Superior temporal gyrus (tissue), 1 donor: ENCODE results near the gene CPN2.

Source experiments
- DNase-seq: peaks from one replicate; pipeline ENCODE4 v3.0.0-alpha.2; 2016; ENCODE audit errors: extremely low spot score

CPN2 gene

DNA sequence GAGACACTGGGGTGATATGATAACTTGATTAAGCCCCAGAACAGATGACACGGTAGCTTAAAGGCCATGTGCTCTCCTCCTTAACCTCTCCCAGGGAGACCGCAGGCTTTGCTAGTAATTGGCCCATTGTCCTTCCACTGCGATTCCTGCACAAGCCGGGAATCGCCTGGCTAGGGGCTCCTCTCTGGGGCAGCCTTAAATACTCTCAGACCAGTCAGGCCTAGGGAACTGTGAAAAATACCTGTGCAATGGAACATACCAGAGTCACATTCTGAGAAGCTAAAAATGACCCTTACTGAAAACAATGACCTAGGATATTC, 56.3 kb downstream of the CPN2 start:
- DNase-seq, result no peak

DNA sequence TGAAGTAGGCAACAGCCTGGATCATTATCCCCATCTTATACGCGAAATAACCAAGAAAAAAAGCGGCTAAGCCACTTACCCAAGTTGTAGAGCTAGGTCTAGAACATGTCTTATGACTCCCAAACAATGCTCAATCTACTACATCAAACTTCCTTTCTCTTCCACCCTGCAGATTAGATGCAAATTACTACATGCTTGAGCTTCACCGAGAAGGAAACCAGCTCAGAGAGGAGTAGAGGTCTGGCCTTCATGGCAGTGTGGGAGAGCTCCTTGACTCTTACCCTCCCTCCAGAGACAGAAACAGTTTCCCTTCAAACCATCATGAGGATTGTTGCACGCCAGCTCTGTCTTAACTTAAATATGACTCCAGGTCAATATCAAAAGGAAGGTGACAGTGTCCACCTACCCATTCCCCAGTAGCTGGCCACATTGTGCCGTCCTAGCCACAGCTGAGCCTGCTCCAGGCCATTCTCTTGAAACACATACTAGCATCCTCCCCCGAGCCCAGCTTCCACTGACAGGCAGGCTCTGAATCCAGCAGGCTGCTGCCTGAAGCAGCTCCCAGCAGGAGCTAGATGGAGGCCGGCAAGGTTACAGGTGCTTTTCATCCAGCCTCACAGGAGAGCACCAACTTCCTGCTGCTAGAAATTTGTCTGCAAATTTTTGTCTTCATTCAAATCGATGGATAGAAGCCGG, 56.8 kb downstream of the CPN2 start:
- no peak for DNase-seq

DNA sequence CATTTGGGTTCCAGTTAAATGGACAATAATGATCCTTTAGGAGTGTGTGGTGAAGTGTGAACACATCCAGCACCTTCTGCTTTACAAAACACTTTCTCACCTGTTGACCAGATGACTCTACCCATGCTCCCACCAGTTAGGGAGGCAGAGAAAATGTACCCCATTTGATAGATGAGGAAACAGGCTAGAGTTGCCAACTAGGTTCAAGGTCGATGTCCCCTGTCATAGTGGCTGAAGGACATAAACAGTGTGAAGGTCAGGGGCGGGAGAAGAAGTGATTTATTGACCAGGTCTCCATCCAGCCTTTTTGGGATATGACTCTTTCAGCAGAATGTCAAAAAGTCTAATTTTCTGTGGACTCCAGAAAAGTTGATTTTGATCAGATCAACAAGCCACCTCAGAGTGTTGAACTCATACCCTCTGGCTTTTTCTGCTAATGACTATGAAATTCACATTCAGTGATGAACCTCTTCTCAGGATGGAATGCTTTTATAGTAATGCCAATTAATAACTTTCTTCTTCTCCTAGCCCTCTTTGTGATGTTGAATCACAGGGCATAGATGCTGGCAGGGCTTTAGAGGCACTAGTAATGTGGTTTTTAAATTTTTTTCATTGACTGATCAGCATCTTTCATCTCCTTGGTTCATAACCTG, 57.5 kb downstream of the CPN2 start:
- no peak for DNase-seq

DNA sequence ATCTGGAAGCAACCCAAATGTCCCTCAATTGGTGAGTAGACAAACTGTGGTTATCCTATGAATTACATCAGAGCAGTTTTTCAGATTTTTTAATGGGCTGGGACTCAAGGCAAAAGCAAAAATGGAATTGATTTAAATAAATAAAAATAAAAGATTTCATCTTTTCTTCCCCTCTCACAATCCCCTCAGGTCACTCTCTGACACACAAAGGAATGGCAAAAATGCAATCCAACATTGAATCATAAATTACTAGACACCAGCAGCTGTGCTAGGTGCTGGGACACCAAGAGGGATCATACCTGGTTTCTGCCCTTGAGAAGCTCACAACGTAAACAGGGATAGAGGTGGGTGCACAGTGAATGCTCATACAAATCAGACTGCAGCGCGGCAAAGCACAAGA, 58.8 kb downstream of the CPN2 start:
- no peak for DNase-seq
